ENCODE measurements around the gene PCSK6. TPM values are rescaled to one million over a fixed set of nuclear protein-coding genes. Genes with fewer than 3 reads are reported as not detected.

Gene PCSK6
- 1 to 10 TPM; 2.9 to 8.9 (median 5.2) TPM for total RNA-seq
- polyA plus RNA-seq: 10 to 100 TPM in 1 of 3 donors, 1 to 10 TPM in 2; 4.2 to 10.3 (median 7.2) TPM

DNA sequence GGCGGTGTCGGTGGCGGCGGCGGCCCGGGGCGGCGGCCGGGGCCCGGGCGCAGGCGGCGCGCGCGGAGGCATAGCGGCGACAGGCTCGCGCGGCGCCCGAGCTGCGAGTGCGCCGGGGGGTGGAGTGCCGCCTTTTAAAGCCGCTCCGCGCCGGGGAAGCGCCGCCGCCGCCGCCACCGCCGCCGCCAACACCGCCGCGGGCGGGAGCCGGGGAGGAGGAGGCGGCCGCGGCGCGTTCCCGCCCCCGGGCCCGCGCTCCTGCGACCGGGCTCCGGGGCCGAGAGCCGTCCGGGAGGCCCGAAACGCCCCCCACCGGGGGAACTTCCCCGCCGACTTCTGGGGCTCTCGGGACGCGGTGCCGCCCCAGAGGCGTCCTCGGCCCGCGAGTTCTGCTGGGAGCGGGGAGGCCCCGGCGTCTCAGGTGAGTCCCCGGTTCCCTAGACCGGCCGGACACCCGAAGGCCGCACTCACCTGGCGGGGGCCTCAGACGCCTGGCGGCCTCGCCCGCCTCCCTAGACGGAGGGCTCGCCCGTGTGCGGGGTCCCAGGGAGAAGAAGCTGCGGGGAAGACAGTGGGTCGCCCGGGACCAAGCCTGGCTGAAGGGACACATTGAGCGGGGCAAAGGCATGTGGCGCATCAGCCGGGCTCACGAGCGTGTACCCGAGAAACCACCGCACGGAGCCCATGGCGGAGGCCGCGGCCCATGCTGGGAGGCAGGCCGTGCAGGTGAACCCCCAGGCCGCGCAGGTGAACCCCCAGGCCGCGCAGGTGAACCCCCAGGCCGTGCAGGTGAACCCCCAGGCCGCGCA, at the start of gene PCSK6:
TSS of gene PCSK6 (minus strand) at position 109 of the 809 bp plus-strand sequence. CDS start at position 72, 37 bp downstream.
- 19 to 24% methylated on average over 111 of the region's 111 CpGs for WGBS, 2 donors
- intact Hi-C loops (cut with DNase I): no loop called here
- no peaks in the 10 kb centered on the region for H3K9me3 ChIP-seq
- H3K4me1 ChIP-seq: peaks cover 0 to 15% (median 8%) of the 10 kb centered on the region in 4 donors
- no peak for DNase-seq
- H3K4me3 ChIP-seq: peak within 1 kb of the TSS in 3 of 4 donors; percentile 42 to 49 (median 46)
- no peaks in the 10 kb centered on the region for H3K36me3 ChIP-seq
- TF ChIP-seq POLR2AphosphoS5 (IDR thresholded peaks at IDR 0.05) (no peak), POLR2A (IDR thresholded peaks at IDR 0.05) (no peak), EP300 (IDR thresholded peaks at IDR 0.05) (no peak)
- TF ChIP-seq, protein P1, sequence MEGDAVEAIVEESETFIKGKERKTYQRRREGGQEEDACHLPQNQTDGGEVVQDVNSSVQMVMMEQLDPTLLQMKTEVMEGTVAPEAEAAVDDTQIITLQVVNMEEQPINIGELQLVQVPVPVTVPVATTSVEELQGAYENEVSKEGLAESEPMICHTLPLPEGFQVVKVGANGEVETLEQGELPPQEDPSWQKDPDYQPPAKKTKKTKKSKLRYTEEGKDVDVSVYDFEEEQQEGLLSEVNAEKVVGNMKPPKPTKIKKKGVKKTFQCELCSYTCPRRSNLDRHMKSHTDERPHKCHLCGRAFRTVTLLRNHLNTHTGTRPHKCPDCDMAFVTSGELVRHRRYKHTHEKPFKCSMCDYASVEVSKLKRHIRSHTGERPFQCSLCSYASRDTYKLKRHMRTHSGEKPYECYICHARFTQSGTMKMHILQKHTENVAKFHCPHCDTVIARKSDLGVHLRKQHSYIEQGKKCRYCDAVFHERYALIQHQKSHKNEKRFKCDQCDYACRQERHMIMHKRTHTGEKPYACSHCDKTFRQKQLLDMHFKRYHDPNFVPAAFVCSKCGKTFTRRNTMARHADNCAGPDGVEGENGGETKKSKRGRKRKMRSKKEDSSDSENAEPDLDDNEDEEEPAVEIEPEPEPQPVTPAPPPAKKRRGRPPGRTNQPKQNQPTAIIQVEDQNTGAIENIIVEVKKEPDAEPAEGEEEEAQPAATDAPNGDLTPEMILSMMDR (IDR thresholded peaks at IDR 0.05): no peak
- no peak within 1 kb of the TSS for H3K27ac ChIP-seq
- peaks cover 7 to 37% (median 17%) of the 10 kb centered on the region in 3 donors for H3K27me3 ChIP-seq

DNA sequence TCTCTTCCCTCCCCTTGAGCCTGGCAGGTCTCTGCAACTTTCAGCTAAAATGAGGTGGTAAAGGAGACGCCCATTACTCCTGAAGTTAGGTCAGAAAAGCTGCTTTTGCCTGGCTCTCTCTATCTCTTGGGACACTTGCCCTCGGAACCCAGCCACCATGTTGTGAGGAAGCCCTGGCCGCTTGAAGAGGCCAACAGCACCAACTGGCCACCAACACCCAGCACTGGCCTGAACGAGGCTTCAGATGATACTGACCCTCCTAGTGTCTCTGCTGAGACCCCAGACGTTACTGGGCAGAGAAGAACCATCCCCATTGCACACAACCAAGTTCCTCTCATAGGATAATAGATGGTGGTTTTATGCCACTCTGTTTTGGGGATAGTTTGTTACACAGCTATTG, 49.5 kb upstream of the PCSK6 start:
- 89 to 91% methylated on average over 5 of the region's 5 CpGs for WGBS, 2 donors
- Histone ChIP-seq H3K27ac (no peak overlapping the region), H3K36me3 (no peaks in the 10 kb centered on the region), H3K4me1 (no peaks in the 10 kb centered on the region), H3K4me3 (no peak overlapping the region), H3K9me3 (no peaks in the 10 kb centered on the region), H3K27me3 (no peaks in the 10 kb centered on the region)
- intact Hi-C loops (cut with DNase I): no loop called here
- peak; percentile 56 for DNase-seq
- TF ChIP-seq, protein P1 (IDR thresholded peaks at IDR 0.05): no peak

DNA sequence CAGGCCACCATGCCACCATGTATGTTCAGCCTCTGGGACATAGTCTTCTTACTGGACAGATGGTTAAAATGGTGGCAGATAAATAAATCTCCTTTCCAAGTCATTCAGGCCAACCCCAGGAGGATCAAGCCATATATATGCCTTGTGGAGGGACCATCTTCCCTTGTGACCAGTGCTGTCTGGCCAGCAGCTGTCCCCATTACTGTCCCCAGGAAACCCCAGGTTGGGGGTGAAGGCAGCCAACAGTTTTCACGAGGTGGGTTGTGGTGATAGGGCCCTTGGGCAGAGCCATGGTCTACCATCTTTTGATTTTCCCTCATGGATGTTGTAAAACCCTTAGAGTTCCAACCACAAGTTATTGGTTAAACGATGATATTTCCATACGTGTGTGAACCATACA, 48.7 kb upstream of the PCSK6 start:
- Histone ChIP-seq H3K4me3 (no peak overlapping the region), H3K27ac (no peak overlapping the region), H3K27me3 (no peaks in the 10 kb centered on the region), H3K36me3 (no peaks in the 10 kb centered on the region), H3K9me3 (no peaks in the 10 kb centered on the region), H3K4me1 (no peaks in the 10 kb centered on the region)
- TF ChIP-seq POLR2AphosphoS5 (IDR thresholded peaks at IDR 0.05) (no peak), EP300 (IDR thresholded peaks at IDR 0.05) (no peak), POLR2A (IDR thresholded peaks at IDR 0.05) (no peak)
- TF ChIP-seq, protein P1 (IDR thresholded peaks at IDR 0.05): no peak
- intact Hi-C loops (cut with DNase I): no loop called here
- WGBS, 2 donors: 27 to 82% methylated on average over 3 of the region's 3 CpGs
- DNase-seq: peak; percentile 6

DNA sequence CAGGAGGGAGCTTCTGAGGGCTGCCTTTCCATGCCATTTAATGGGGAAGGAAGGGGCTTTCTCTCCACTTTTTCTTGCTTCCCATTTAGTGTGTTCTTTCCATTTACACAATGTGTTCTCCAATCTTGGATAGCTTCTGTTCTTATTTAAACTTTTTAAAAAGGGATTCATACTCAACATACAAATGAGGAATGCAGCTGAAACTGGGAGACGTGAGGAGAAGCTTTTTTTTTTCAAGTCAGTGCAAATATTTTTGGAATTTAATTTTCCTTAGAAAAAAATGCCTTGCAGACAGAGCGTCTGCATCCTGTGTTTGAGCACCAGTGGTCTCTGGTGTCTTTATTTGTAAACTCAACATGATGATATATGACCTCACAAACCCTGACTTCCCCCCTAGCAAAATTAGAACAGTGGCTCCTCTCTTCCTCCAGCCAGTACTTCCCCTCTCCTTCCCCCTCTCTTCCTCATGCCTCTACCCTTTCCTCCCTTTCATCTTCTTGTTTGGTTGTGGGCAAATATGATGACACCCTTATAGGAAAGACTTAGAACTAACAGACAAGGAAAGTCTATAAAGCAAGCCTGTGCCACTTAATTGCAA, 48.1 kb upstream of the PCSK6 start:
- WGBS, 2 donors: 36 to 82% methylated on average over 2 of the region's 2 CpGs
- no peak for DNase-seq
- no peaks in the 10 kb centered on the region for H3K36me3 ChIP-seq
- no peaks in the 10 kb centered on the region for H3K4me1 ChIP-seq
- no peak overlapping the region for H3K27ac ChIP-seq
- intact Hi-C loops (cut with DNase I): no loop called here
- H3K27me3 ChIP-seq: no peaks in the 10 kb centered on the region
- H3K9me3 ChIP-seq: no peaks in the 10 kb centered on the region
- TF ChIP-seq POLR2A (IDR thresholded peaks at IDR 0.05): no peak
- no peak for TF ChIP-seq EP300 (IDR thresholded peaks at IDR 0.05)
- H3K4me3 ChIP-seq: no peak overlapping the region

DNA sequence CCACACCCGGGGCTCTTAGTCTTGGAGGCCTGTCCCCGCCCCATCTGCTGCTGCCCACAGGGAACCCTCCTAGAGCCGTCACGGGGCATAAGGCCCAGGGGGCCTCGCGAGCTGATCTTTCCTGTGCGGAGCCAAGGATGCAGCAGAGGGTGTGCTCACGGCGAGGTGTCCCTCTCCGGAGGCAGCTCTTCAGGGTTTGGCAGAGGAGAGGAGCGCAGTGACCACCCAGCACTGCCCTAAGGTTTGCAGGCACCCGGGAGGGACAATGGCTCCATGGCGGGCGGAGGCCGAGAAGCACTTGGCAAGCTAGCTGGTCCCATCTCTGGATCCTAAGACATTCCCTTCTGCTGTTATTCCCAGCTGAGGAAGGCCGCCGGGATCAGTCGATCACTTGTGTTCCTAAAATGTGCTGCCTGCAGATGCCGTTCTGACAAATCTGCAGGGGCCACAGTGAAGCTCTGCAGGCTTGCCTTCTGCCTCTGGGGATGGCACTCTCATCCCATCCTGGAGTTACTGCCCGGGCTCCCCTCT, 47.4 kb upstream of the PCSK6 start:
- H3K4me3 ChIP-seq: no peak overlapping the region
- intact Hi-C loops (cut with DNase I): no loop called here
- no peaks in the 10 kb centered on the region for H3K9me3 ChIP-seq
- no peak overlapping the region for H3K27ac ChIP-seq
- WGBS, 2 donors: 89 to 92% methylated on average over 20 of the region's 20 CpGs
- no peak for TF ChIP-seq EP300 (IDR thresholded peaks at IDR 0.05)
- no peak for TF ChIP-seq POLR2AphosphoS5 (IDR thresholded peaks at IDR 0.05)
- TF ChIP-seq, protein P1 (IDR thresholded peaks at IDR 0.05): no peak
- no peak for TF ChIP-seq POLR2A (IDR thresholded peaks at IDR 0.05)
- H3K27me3 ChIP-seq: no peaks in the 10 kb centered on the region
- peak; percentile 48 for DNase-seq
- H3K36me3 ChIP-seq: no peaks in the 10 kb centered on the region
- no peaks in the 10 kb centered on the region for H3K4me1 ChIP-seq

All from sigmoid colon (tissue), 7 donors.